ENCODE results near the gene G6PC3. TPM values are rescaled to one million over a fixed set of nuclear protein-coding genes. Genes with fewer than 3 reads are reported as not detected.

Gene G6PC3
- polyA plus RNA-seq, 1 of the 3 experiments (the other 2 are of a cell fraction): 166 TPM

DNA sequence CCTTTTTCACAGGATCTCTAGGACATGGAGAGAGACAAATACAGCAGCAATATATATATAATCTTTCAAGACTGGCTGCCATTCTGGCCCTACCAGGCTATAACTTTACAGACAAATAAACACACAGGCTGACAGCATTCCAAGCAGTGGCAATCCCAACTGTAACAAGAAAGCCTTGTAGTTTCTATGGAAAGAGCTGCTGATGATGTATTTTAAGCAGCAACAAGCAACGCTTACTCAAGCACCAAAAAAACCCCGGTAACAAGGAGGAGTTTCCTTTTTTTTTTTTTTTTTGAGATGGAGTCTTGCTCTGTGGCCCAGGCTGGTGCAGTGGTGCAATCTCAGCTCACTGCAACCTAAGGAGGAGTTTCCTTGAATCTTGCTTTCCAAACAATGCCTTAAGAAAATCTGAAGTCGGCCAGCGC is 27.3 kb upstream of the G6PC3 start:
- Histone ChIP-seq H3K79me2 (ENCODE audit: insufficient read depth) (peaks cover 98% of the 10 kb centered on the region), H3K27ac (ENCODE audit: low read depth in 2 of 2, low read length in 1 of 2) (no peak overlapping the region), H3F3A (replicated peaks; ENCODE audit: insufficient read depth) (peaks cover 36% of the 10 kb centered on the region), H3K4me2 (no peak overlapping the region), H3K9ac (no peak overlapping the region), H3K4me1 (ENCODE audit: control insufficient read depth in 1 of 2, insufficient read depth in 2 of 2, low read depth in 1 of 2, low read length in 1 of 2) (peaks cover 0 to 7% of the 10 kb centered on the region in 2 experiments; a peak in 2 of 4 replicates), H3K9me3 (no peaks in the 10 kb centered on the region), H3K9me2 (no peaks in the 10 kb centered on the region), H2AFZ (ENCODE audit: low read depth) (no peak overlapping the region), H4K20me1 (ENCODE audit: insufficient read depth) (peaks cover 44% of the 10 kb centered on the region), H3K27me3 (ENCODE audit: insufficient read depth) (no peaks in the 10 kb centered on the region), H3K4me3 (ENCODE audit: low read depth in 2 of 2, low read length in 1 of 2) (no peak overlapping the region), H3K36me3 (replicated peaks in 1 of 2; ENCODE audit: control insufficient read depth in 1 of 2, insufficient read depth in 2 of 2, low read length in 1 of 2) (peaks cover 6 to 36% of the 10 kb centered on the region in 2 experiments)
- DNase-seq: no peak
- ChIA-PET POLR2A (interaction anchor here (1.1 to 2.0 kb wide), 2 partner anchors 14 to 23 kb away, joined by 3 to 4 read pairs; partner anchors contain the start of gene LSM12), CTCF (interaction anchor here (1.1 to 5.3 kb wide), 9 partner anchors 9 to 298 kb away, joined by 3 to 52 read pairs (median 10); partner anchors contain the start of gene G6PC3)
- 94% methylated on average over 4 of the region's 4 CpGs for WGBS (ENCODE audit: low lambda C conversion rate)
- TF ChIP-seq MEF2A (IDR thresholded peaks at IDR 0.05; ENCODE audit: borderline replicate concordance, low read depth) (no peak), FOSL2 (IDR thresholded peaks at IDR 0.05; ENCODE audit: borderline replicate concordance, low read depth) (no peak), TEAD4 (IDR thresholded peaks at IDR 0.05; ENCODE audit: borderline replicate concordance, insufficient read depth) (no peak), NRF1 (IDR thresholded peaks at IDR 0.05; ENCODE audit: low read depth, low read length) (no peak), ELF1 (IDR thresholded peaks at IDR 0.05) (no peak), RAD21 (IDR thresholded peaks at IDR 0.05; ENCODE audit: low read length) (no peak), NFIC (IDR thresholded peaks at IDR 0.05; ENCODE audit: borderline replicate concordance) (no peak)

DNA sequence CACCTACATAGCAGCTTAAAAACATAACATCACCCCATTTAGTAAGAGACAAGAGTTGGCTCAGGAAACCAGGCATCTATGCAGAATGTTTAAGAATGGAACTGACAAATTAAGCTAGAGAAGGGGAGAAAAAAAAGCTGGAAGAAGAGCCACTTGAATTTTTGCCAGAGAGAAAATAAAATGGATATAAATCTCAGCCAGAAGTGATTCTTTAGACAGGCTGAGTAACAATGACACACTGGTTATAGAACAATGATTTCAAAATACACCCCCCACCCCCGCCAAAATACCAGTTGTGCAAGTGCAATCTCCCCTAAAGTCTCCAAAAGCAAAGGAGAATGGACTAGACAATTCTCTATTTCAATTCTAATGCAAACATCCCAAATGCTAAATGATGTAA is 26.5 kb upstream of the G6PC3 start:
- no peak for DNase-seq
- Histone ChIP-seq H3K9me3 (no peaks in the 10 kb centered on the region), H3K36me3 (replicated peaks in 1 of 2; ENCODE audit: control insufficient read depth in 1 of 2, insufficient read depth in 2 of 2, low read length in 1 of 2) (peaks cover 10 to 37% of the 10 kb centered on the region in 2 experiments), H3K4me1 (ENCODE audit: control insufficient read depth in 1 of 2, insufficient read depth in 2 of 2, low read depth in 1 of 2, low read length in 1 of 2) (peaks cover 0 to 7% of the 10 kb centered on the region in 2 experiments; a peak in 2 of 4 replicates), H3K27me3 (ENCODE audit: insufficient read depth) (no peaks in the 10 kb centered on the region), H3F3A (replicated peaks; ENCODE audit: insufficient read depth) (peaks cover 36% of the 10 kb centered on the region), H3K79me2 (ENCODE audit: insufficient read depth) (peaks cover 98% of the 10 kb centered on the region), H3K4me2 (no peak overlapping the region; the same call in 1 of the 2 replicates), H2AFZ (ENCODE audit: low read depth) (no peak overlapping the region), H3K4me3 (ENCODE audit: low read depth in 2 of 2, low read length in 1 of 2) (no peak overlapping the region), H3K27ac (ENCODE audit: low read depth in 2 of 2, low read length in 1 of 2) (0 out of 4 replicates have a peak overlapping the region, but pooled peaks of 1 of the 2 experiments have one; percentile 5), H3K9me2 (no peaks in the 10 kb centered on the region), H4K20me1 (ENCODE audit: insufficient read depth) (peaks cover 52% of the 10 kb centered on the region), H3K9ac (no peak overlapping the region)
- WGBS (ENCODE audit: low lambda C conversion rate): 41% methylated on average over 1 of the region's 1 CpG
- ChIA-PET POLR2A (interaction anchor here (0.7 to 2.0 kb wide), 3 partner anchors 13 to 33 kb away, joined by 3 to 4 read pairs (median 4); partner anchors contain the start of gene LSM12), CTCF (interaction anchor here (0.7 to 5.3 kb wide), 7 partner anchors 17 to 100 kb away, joined by 3 to 52 read pairs (median 9); partner anchors contain the start of gene G6PC3)
- no peak for TF ChIP-seq GATA2 (CRISPR knock-in tag; IDR thresholded peaks at IDR 0.05)
- no peak for TF ChIP-seq TCF12 (IDR thresholded peaks at IDR 0.05)
- TF ChIP-seq, protein P1, sequence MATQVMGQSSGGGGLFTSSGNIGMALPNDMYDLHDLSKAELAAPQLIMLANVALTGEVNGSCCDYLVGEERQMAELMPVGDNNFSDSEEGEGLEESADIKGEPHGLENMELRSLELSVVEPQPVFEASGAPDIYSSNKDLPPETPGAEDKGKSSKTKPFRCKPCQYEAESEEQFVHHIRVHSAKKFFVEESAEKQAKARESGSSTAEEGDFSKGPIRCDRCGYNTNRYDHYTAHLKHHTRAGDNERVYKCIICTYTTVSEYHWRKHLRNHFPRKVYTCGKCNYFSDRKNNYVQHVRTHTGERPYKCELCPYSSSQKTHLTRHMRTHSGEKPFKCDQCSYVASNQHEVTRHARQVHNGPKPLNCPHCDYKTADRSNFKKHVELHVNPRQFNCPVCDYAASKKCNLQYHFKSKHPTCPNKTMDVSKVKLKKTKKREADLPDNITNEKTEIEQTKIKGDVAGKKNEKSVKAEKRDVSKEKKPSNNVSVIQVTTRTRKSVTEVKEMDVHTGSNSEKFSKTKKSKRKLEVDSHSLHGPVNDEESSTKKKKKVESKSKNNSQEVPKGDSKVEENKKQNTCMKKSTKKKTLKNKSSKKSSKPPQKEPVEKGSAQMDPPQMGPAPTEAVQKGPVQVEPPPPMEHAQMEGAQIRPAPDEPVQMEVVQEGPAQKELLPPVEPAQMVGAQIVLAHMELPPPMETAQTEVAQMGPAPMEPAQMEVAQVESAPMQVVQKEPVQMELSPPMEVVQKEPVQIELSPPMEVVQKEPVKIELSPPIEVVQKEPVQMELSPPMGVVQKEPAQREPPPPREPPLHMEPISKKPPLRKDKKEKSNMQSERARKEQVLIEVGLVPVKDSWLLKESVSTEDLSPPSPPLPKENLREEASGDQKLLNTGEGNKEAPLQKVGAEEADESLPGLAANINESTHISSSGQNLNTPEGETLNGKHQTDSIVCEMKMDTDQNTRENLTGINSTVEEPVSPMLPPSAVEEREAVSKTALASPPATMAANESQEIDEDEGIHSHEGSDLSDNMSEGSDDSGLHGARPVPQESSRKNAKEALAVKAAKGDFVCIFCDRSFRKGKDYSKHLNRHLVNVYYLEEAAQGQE (IDR thresholded peaks at IDR 0.05; ENCODE audit: low read depth, low read length): no peak
- TF ChIP-seq, protein P2, sequence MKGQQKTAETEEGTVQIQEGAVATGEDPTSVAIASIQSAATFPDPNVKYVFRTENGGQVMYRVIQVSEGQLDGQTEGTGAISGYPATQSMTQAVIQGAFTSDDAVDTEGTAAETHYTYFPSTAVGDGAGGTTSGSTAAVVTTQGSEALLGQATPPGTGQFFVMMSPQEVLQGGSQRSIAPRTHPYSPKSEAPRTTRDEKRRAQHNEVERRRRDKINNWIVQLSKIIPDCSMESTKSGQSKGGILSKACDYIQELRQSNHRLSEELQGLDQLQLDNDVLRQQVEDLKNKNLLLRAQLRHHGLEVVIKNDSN (IDR thresholded peaks at IDR 0.05; ENCODE audit: borderline replicate concordance, low read depth): no peak
- TF ChIP-seq SIN3A (IDR thresholded peaks at IDR 0.05; ENCODE audit: borderline replicate concordance, low read depth, low read length): no peak
- TF ChIP-seq RCOR1 (IDR thresholded peaks at IDR 0.05; ENCODE audit: low read length): no peak
- no peak for TF ChIP-seq POLR2AphosphoS5 (IDR thresholded peaks at IDR 0.05; ENCODE audit: low read depth, low read length)
- TF ChIP-seq EP300 (IDR thresholded peaks at IDR 0.05; ENCODE audit: borderline replicate concordance in 1 of 2, low read depth in 1 of 2, low read length in 1 of 2): no peak
- TF ChIP-seq, protein P3, sequence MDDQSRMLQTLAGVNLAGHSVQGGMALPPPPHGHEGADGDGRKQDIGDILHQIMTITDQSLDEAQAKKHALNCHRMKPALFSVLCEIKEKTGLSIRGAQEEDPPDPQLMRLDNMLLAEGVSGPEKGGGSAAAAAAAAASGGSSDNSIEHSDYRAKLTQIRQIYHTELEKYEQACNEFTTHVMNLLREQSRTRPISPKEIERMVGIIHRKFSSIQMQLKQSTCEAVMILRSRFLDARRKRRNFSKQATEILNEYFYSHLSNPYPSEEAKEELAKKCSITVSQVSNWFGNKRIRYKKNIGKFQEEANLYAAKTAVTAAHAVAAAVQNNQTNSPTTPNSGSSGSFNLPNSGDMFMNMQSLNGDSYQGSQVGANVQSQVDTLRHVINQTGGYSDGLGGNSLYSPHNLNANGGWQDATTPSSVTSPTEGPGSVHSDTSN (IDR thresholded peaks at IDR 0.05): no peak
- TF ChIP-seq, protein P4, sequence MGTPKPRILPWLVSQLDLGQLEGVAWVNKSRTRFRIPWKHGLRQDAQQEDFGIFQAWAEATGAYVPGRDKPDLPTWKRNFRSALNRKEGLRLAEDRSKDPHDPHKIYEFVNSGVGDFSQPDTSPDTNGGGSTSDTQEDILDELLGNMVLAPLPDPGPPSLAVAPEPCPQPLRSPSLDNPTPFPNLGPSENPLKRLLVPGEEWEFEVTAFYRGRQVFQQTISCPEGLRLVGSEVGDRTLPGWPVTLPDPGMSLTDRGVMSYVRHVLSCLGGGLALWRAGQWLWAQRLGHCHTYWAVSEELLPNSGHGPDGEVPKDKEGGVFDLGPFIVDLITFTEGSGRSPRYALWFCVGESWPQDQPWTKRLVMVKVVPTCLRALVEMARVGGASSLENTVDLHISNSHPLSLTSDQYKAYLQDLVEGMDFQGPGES (IDR thresholded peaks at IDR 0.05; ENCODE audit: low read depth, low read length): no peak
